Stimulated activated CD8-positive, alpha-beta memory T cell treated with anti-CD3 and anti-CD28 coated beads, Interleukin-12 subunit alpha, Interleukin-12 subunit beta, amount 100 ng/mL, for 1 hour (primary cell): ENCODE data around the gene EPHB2.

Experiments used
- DNase-seq: peaks from one replicate; pipeline ENCODE4 v3.0.0-alpha.2; 2020; ENCODE audit warnings: low read depth

The EPHB2 gene

GRCh38 chr1:22860883-22861385 lies 150.3 kb downstream of the EPHB2 start:
- no peak for DNase-seq

GRCh38 chr1:22861764-22862440 lies 151.3 kb downstream of the EPHB2 start:
- no peak for DNase-seq

- DNase-seq = no peak
These were observed 152.1 kb downstream of the EPHB2 start for GRCh38 chr1:22862752-22863151.

- DNase-seq = no peak
These were observed 153.1 kb downstream of the EPHB2 start for GRCh38 chr1:22863766-22864165.

GRCh38 chr1:22864886-22865285 lies 154.2 kb downstream of the EPHB2 start:
- DNase-seq = no peak

- no peak for DNase-seq
These were observed 155.1 kb downstream of the EPHB2 start for GRCh38 chr1:22865736-22866135.

- no peak for DNase-seq
These were observed 156.2 kb downstream of the EPHB2 start for GRCh38 chr1:22866868-22867267.

- no peak for DNase-seq
These were observed 157.7 kb downstream of the EPHB2 start for GRCh38 chr1:22868331-22868730.

- DNase-seq = no peak
These were observed 158.7 kb downstream of the EPHB2 start for GRCh38 chr1:22869325-22869724.

- no peak for DNase-seq
These were observed 159.7 kb downstream of the EPHB2 start for GRCh38 chr1:22870201-22870871.

- DNase-seq = no peak
These were observed 162.5 kb downstream of the EPHB2 start for GRCh38 chr1:22872981-22873664.

- DNase-seq = no peak
These were observed 164.1 kb downstream of the EPHB2 start for GRCh38 chr1:22874785-22875184.

GRCh38 chr1:22875241-22875640 lies 164.6 kb downstream of the EPHB2 start:
- no peak for DNase-seq

- DNase-seq = no peak
These were observed 165.2 kb downstream of the EPHB2 start for GRCh38 chr1:22875841-22876240.

- DNase-seq = no peak
These were observed 165.9 kb downstream of the EPHB2 start for GRCh38 chr1:22876359-22877111.

- DNase-seq = no peak
These were observed 166.7 kb downstream of the EPHB2 start for GRCh38 chr1:22877112-22877915.

GRCh38 chr1:22877980-22878379 lies 167.3 kb downstream of the EPHB2 start:
- no peak for DNase-seq

GRCh38 chr1:22878626-22879025 lies 168.0 kb downstream of the EPHB2 start:
- no peak for DNase-seq

- no peak for DNase-seq
These were observed 168.8 kb downstream of the EPHB2 start for GRCh38 chr1:22879445-22879844.

- no peak for DNase-seq
These were observed 169.5 kb downstream of the EPHB2 start for GRCh38 chr1:22880174-22880601.

GRCh38 chr1:22883406-22883805 lies 172.8 kb downstream of the EPHB2 start:
- DNase-seq = no peak
